ENCODE data around the gene SCN1B.

The SCN1B gene

GRCh38 chr19:34999498-35000337, 30.6 kb upstream of the SCN1B start, which contains the start of gene GRAMD1A:
Gene GRAMD1A, plus strand, starts transcription at chr19:35000323. Its CDS starts 156 bp downstream, at chr19:35000479.
- Histone ChIP-seq H2BK12ac (ENCODE audit: low read length) (peak within 1 kb of the TSS; percentile 33), H3K36me3 (replicated peaks in 1 of 2; ENCODE audit: control insufficient read depth in 2 of 2, insufficient read depth in 2 of 2, low read length in 2 of 2) (peaks cover 7 to 29% of the 10 kb centered on the region in 2 donors), H2BK120ac (ENCODE audit: low read depth, low read length) (no peak within 1 kb of the TSS), H3K4me2 (ENCODE audit: insufficient read depth, low read length, poor library complexity, severe bottlenecking) (peak within 1 kb of the TSS; percentile 84), H3K9ac (ENCODE audit: low read depth, low read length, poor library complexity) (peak within 1 kb of the TSS; percentile 94), H2AK5ac (ENCODE audit: low read depth, low read length) (peak within 1 kb of the TSS; percentile 90), H3K4me3 (ENCODE audit: low read length in 2 of 2) (peak within 1 kb of the TSS; percentile 81 to 96), H2BK5ac (ENCODE audit: low read length) (peak within 1 kb of the TSS; percentile 94), H3K79me1 (ENCODE audit: low read depth, low read length) (peaks cover 10% of the 10 kb centered on the region), H2AFZ (ENCODE audit: low read length) (peak within 1 kb of the TSS; percentile 95), H3K14ac (ENCODE audit: low read length) (peak within 1 kb of the TSS; percentile 72), H3K27me3 (ENCODE audit: control insufficient read depth in 3 of 3, insufficient read depth in 3 of 3, low read depth in 1 of 3, low read length in 3 of 3) (no peaks in the 10 kb centered on the region), H4K91ac (ENCODE audit: low read depth, low read length, poor library complexity) (peak within 1 kb of the TSS; percentile 38), H3K27ac (replicated peaks; ENCODE audit: low read length) (peak within 1 kb of the TSS; percentile 94), H3K4ac (ENCODE audit: low read length) (peak within 1 kb of the TSS; percentile 78), H2BK15ac (ENCODE audit: low read length) (peak within 1 kb of the TSS; percentile 98), H3K9me3 (replicated peaks in 1 of 2; ENCODE audit: control insufficient read depth in 2 of 2, insufficient read depth in 1 of 2, low read depth in 1 of 2, low read length in 2 of 2) (peaks cover 0 to under 1% of the 10 kb centered on the region in 2 donors), H3K23ac (ENCODE audit: low read depth, low read length, poor library complexity) (peak within 1 kb of the TSS; percentile 82), H4K8ac (ENCODE audit: low read depth, low read length) (no peak within 1 kb of the TSS), H3K4me1 (ENCODE audit: control insufficient read depth in 2 of 2, insufficient read depth in 1 of 2, low read depth in 1 of 2, low read length in 2 of 2) (peaks cover 9 to 18% of the 10 kb centered on the region in 2 donors), H3K18ac (ENCODE audit: low read length) (peak within 1 kb of the TSS; percentile 97)
- no CpG with 5 or more reads among the region's 45 CpGs for WGBS, 2 donors (ENCODE audit: extremely low coverage in 2 of 2, insufficient read length in 2 of 2, insufficient replicate concordance in 1 of 2)
- peak; percentile 82 for DNase-seq (ENCODE audit: low spot score)

DNA sequence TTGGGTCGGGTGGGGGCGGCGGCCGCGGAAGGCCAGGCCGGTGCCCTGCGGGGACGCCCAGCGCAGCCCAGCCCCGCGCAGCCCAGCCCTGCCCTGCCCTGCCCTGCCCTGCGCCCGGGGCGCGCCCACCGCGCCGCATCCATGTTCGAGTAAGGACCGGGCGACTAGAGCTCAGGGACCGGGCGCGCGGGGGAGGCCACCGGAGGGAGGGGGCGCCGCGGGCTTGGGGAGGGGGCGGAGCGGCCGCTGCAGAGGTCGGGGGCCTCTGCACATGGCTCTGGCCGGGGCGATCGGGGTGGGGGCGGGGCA, 30.0 kb upstream of the SCN1B start:
- H3K4me3 ChIP-seq (ENCODE audit: low read length in 2 of 2): peak overlapping the region; percentile 81 to 96
- no peak overlapping the region for H4K91ac ChIP-seq (ENCODE audit: low read depth, low read length, poor library complexity)
- H3K14ac ChIP-seq (ENCODE audit: low read length): no peak overlapping the region
- no peak overlapping the region for H3K4ac ChIP-seq (ENCODE audit: low read length)
- no peaks in the 10 kb centered on the region for H3K9me3 ChIP-seq (replicated peaks in 1 of 2; ENCODE audit: control insufficient read depth in 2 of 2, insufficient read depth in 1 of 2, low read depth in 1 of 2, low read length in 2 of 2)
- no peak overlapping the region for H4K8ac ChIP-seq (ENCODE audit: low read depth, low read length)
- no peaks in the 10 kb centered on the region for H3K27me3 ChIP-seq (ENCODE audit: control insufficient read depth in 3 of 3, insufficient read depth in 3 of 3, low read depth in 1 of 3, low read length in 3 of 3)
- H3K79me1 ChIP-seq (ENCODE audit: low read depth, low read length): peaks cover 13% of the 10 kb centered on the region
- no peak overlapping the region for H2BK12ac ChIP-seq (ENCODE audit: low read length)
- H2AFZ ChIP-seq (ENCODE audit: low read length): peak overlapping the region; percentile 95
- H3K4me2 ChIP-seq (ENCODE audit: insufficient read depth, low read length, poor library complexity, severe bottlenecking): no peak overlapping the region
- peaks cover 9 to 18% of the 10 kb centered on the region in 2 donors for H3K4me1 ChIP-seq (ENCODE audit: control insufficient read depth in 2 of 2, insufficient read depth in 1 of 2, low read depth in 1 of 2, low read length in 2 of 2)
- peak overlapping the region; percentile 95 for H3K18ac ChIP-seq (ENCODE audit: low read length)
- H2BK120ac ChIP-seq (ENCODE audit: low read depth, low read length): no peak overlapping the region
- H3K23ac ChIP-seq (ENCODE audit: low read depth, low read length, poor library complexity): peak overlapping the region; percentile 82
- peak overlapping the region; percentile 94 for H3K9ac ChIP-seq (ENCODE audit: low read depth, low read length, poor library complexity)
- whole genome bisulfite sequencing, 2 donors (ENCODE audit: extremely low coverage in 2 of 2, insufficient read length in 2 of 2, insufficient replicate concordance in 1 of 2): no CpG with 5 or more reads among the region's 37 CpGs
- DNase-seq (ENCODE audit: low spot score): no peak
- peaks cover 8 to 33% of the 10 kb centered on the region in 2 donors for H3K36me3 ChIP-seq (replicated peaks in 1 of 2; ENCODE audit: control insufficient read depth in 2 of 2, insufficient read depth in 2 of 2, low read length in 2 of 2)
- no peak overlapping the region for H3K27ac ChIP-seq (replicated peaks; ENCODE audit: low read length)
- H2AK5ac ChIP-seq (ENCODE audit: low read depth, low read length): peak overlapping the region; percentile 90
- H2BK5ac ChIP-seq (ENCODE audit: low read length): peak overlapping the region; percentile 93
- H2BK15ac ChIP-seq (ENCODE audit: low read length): no peak overlapping the region

- no peak for DNase-seq (ENCODE audit: low spot score)
- Histone ChIP-seq H2BK120ac (ENCODE audit: low read depth, low read length) (no peak overlapping the region), H3K27me3 (ENCODE audit: control insufficient read depth in 3 of 3, insufficient read depth in 3 of 3, low read depth in 1 of 3, low read length in 3 of 3) (no peaks in the 10 kb centered on the region), H2BK15ac (ENCODE audit: low read length) (no peak overlapping the region), H4K8ac (ENCODE audit: low read depth, low read length) (no peak overlapping the region), H2AK5ac (ENCODE audit: low read depth, low read length) (peak overlapping the region; percentile 90), H4K91ac (ENCODE audit: low read depth, low read length, poor library complexity) (no peak overlapping the region), H3K4me2 (ENCODE audit: insufficient read depth, low read length, poor library complexity, severe bottlenecking) (peak overlapping the region; percentile 64), H3K27ac (replicated peaks; ENCODE audit: low read length) (peak overlapping the region; percentile 43), H3K4me1 (ENCODE audit: control insufficient read depth in 2 of 2, insufficient read depth in 1 of 2, low read depth in 1 of 2, low read length in 2 of 2) (peaks cover 9 to 18% of the 10 kb centered on the region in 2 donors), H2AFZ (ENCODE audit: low read length) (peak overlapping the region; percentile 95), H3K14ac (ENCODE audit: low read length) (peak overlapping the region; percentile 72), H3K23ac (ENCODE audit: low read depth, low read length, poor library complexity) (peak overlapping the region; percentile 0), H2BK5ac (ENCODE audit: low read length) (peak overlapping the region; percentile 93), H3K36me3 (replicated peaks in 1 of 2; ENCODE audit: control insufficient read depth in 2 of 2, insufficient read depth in 2 of 2, low read length in 2 of 2) (peaks cover 12 to 39% of the 10 kb centered on the region in 2 donors), H3K18ac (ENCODE audit: low read length) (peak overlapping the region; percentile 96), H3K9ac (ENCODE audit: low read depth, low read length, poor library complexity) (peak overlapping the region; percentile 54), H3K4ac (ENCODE audit: low read length) (peak overlapping the region; percentile 78), H3K79me1 (ENCODE audit: low read depth, low read length) (peaks cover 17% of the 10 kb centered on the region), H3K9me3 (replicated peaks in 1 of 2; ENCODE audit: control insufficient read depth in 2 of 2, insufficient read depth in 1 of 2, low read depth in 1 of 2, low read length in 2 of 2) (no peaks in the 10 kb centered on the region), H3K4me3 (ENCODE audit: low read length in 2 of 2) (peak overlapping the region; percentile 81 to 96), H2BK12ac (ENCODE audit: low read length) (no peak overlapping the region)
- WGBS, 2 donors (ENCODE audit: extremely low coverage in 2 of 2, insufficient read length in 2 of 2, insufficient replicate concordance in 1 of 2): no CpG with 5 or more reads among the region's 46 CpGs
These were observed 29.4 kb upstream of the SCN1B start for GRCh38 chr19:35000647-35001501.
